Renal pelvis (tissue), 12 donors: ENCODE data around the gene RNF13. TPM values are rescaled to one million over a fixed set of nuclear protein-coding genes. Genes with fewer than 3 reads are reported as not detected.

Source experiments
- DNase-seq: peaks from one replicate; pipeline ENCODE4 v3.0.0-alpha.2; 2013
- long read RNA-seq, 16 experiments: transcript quantifications; one replicate each; lab custom pipeline, GENCODE V29; 2026
- polyA plus RNA-seq, 3 donors: library from polyadenylated mRNA; unstranded; fragments of 120-200 nt; gene quantifications; one replicate each; pipeline ENCODE4 v1.2.1, GENCODE V29; 2013; ENCODE audit not compliant: insufficient read length in 3 of 3

The RNF13 gene
- 10 to 100 TPM; 79.1 to 91.5 (median 80.4) TPM for polyA plus RNA-seq
- long read RNA-seq, donor 1, transcript RNF13-212 (10 exons, 1,027 nt), result minor isoform, 5 of 297 reads
- long read RNA-seq, donor 1, transcript RNF13-203 (10 exons, 2,843 nt), result major isoform, 24 of 297 reads
- long read RNA-seq, donor 1, partial matches to known transcripts, result 267 of 297 reads
- long read RNA-seq, donor 1, other reads (novel, unspliced or antisense), result 0 of 297 reads
- long read RNA-seq, donor 2, transcript RNF13-203 (10 exons, 2,843 nt), result major isoform, 22 of 27 reads
- long read RNA-seq, donor 2, partial matches to known transcripts, result 0 of 27 reads
- long read RNA-seq, donor 2, other reads (novel, unspliced or antisense), result 0 of 27 reads
- long read RNA-seq, donor 3, transcript RNF13-203 (10 exons, 2,843 nt), result major isoform, 18 of 22 reads
- long read RNA-seq, donor 3, partial matches to known transcripts, result 0 of 22 reads
- long read RNA-seq, donor 3, other reads (novel, unspliced or antisense), result 0 of 22 reads
- long read RNA-seq, donor 4, transcript RNF13-203 (10 exons, 2,843 nt), result major isoform, 13 of 14 reads
- long read RNA-seq, donor 4, partial matches to known transcripts, result 0 of 14 reads
- long read RNA-seq, donor 4, other reads (novel, unspliced or antisense), result 0 of 14 reads
- long read RNA-seq, donor 5, transcript RNF13-203 (10 exons, 2,843 nt), result major isoform, 11 of 11 reads
- long read RNA-seq, donor 5, partial matches to known transcripts, result 0 of 11 reads
- long read RNA-seq, donor 5, other reads (novel, unspliced or antisense), result 0 of 11 reads
- long read RNA-seq, donor 6, transcript RNF13-203 (10 exons, 2,843 nt), result major isoform, 41 of 506 reads
- long read RNA-seq, donor 6, partial matches to known transcripts, result 462 of 506 reads
- long read RNA-seq, donor 6, other reads (novel, unspliced or antisense), result 0 of 506 reads
- long read RNA-seq, donor 7, transcript RNF13-203 (10 exons, 2,843 nt), result major isoform, 27 of 34 reads
- long read RNA-seq, donor 7, partial matches to known transcripts, result 0 of 34 reads
- long read RNA-seq, donor 7, other reads (novel, unspliced or antisense), result 0 of 34 reads
- long read RNA-seq, donor 8, transcript RNF13-203 (10 exons, 2,843 nt), result major isoform, 13 of 13 reads
- long read RNA-seq, donor 8, partial matches to known transcripts, result 0 of 13 reads
- long read RNA-seq, donor 8, other reads (novel, unspliced or antisense), result 0 of 13 reads
- long read RNA-seq, donor 9, transcript RNF13-203 (10 exons, 2,843 nt), result major isoform, 30 of 31 reads
- long read RNA-seq, donor 9, partial matches to known transcripts, result 0 of 31 reads
- long read RNA-seq, donor 9, other reads (novel, unspliced or antisense), result 0 of 31 reads
- long read RNA-seq, donor 10, transcript RNF13-203 (10 exons, 2,843 nt), result major isoform, 15 of 25 reads
- long read RNA-seq, donor 10, partial matches to known transcripts, result 8 of 25 reads
- long read RNA-seq, donor 10, other reads (novel, unspliced or antisense), result 0 of 25 reads
- long read RNA-seq, donor 11, transcript RNF13-203 (10 exons, 2,843 nt), result major isoform, 16 of 17 reads
- long read RNA-seq, donor 11, partial matches to known transcripts, result 0 of 17 reads
- long read RNA-seq, donor 11, other reads (novel, unspliced or antisense), result 0 of 17 reads
- long read RNA-seq, donor 12, transcript RNF13-203 (10 exons, 2,843 nt), result major isoform, 32 of 34 reads
- long read RNA-seq, donor 12, partial matches to known transcripts, result 0 of 34 reads
- long read RNA-seq, donor 12, other reads (novel, unspliced or antisense), result 0 of 34 reads
- long read RNA-seq, donor 13, transcript RNF13-203 (10 exons, 2,843 nt), result major isoform, 11 of 12 reads
- long read RNA-seq, donor 13, partial matches to known transcripts, result 0 of 12 reads
- long read RNA-seq, donor 13, other reads (novel, unspliced or antisense), result 0 of 12 reads
- long read RNA-seq, donor 14, result 0 reads
- long read RNA-seq, donor 15, transcript RNF13-203 (10 exons, 2,843 nt), result major isoform, 23 of 28 reads
- long read RNA-seq, donor 15, partial matches to known transcripts, result 0 of 28 reads
- long read RNA-seq, donor 15, other reads (novel, unspliced or antisense), result 0 of 28 reads
- long read RNA-seq, donor 16, transcript RNF13-203 (10 exons, 2,843 nt), result major isoform, 26 of 324 reads
- long read RNA-seq, donor 16, partial matches to known transcripts, result 106 of 324 reads
- long read RNA-seq, donor 16, other reads (novel, unspliced or antisense), result 187 of 324 reads

- peak; percentile 94 for DNase-seq
Measured at GRCh38 chr3:149812606-149813366, at the start of gene RNF13. RNF13 (plus strand) TSS chr3:149813215; CDS start chr3:149846027, 32,812 bp downstream.

- no peak for DNase-seq
Measured at GRCh38 chr3:149763565-149764195, 49.3 kb upstream of the RNF13 start.

- no peak for DNase-seq
Measured at GRCh38 chr3:149764302-149764701, 48.7 kb upstream of the RNF13 start.

- no peak for DNase-seq
Measured at GRCh38 chr3:149765762-149766334, 47.2 kb upstream of the RNF13 start.

GRCh38 chr3:149767720-149768119, 45.3 kb upstream of the RNF13 start:
- DNase-seq, result no peak

GRCh38 chr3:149768704-149769103, 44.3 kb upstream of the RNF13 start:
- DNase-seq, result no peak

GRCh38 chr3:149770246-149770645, 42.8 kb upstream of the RNF13 start:
- DNase-seq, result no peak

GRCh38 chr3:149771652-149772271, 41.3 kb upstream of the RNF13 start:
- peak; percentile 35 for DNase-seq

GRCh38 chr3:149772861-149773260, 40.2 kb upstream of the RNF13 start:
- DNase-seq, result no peak

- no peak for DNase-seq
Measured at GRCh38 chr3:149776170-149776569, 36.8 kb upstream of the RNF13 start.

GRCh38 chr3:149777414-149778214, 35.4 kb upstream of the RNF13 start:
- DNase-seq, result no peak

- DNase-seq, result no peak
Measured at GRCh38 chr3:149781211-149781610, 31.8 kb upstream of the RNF13 start.

GRCh38 chr3:149781741-149782140, 31.3 kb upstream of the RNF13 start:
- DNase-seq, result no peak

- no peak for DNase-seq
Measured at GRCh38 chr3:149783576-149783975, 29.4 kb upstream of the RNF13 start.

GRCh38 chr3:149784064-149784704, 28.8 kb upstream of the RNF13 start:
- DNase-seq, result no peak

- DNase-seq, result no peak
Measured at GRCh38 chr3:149790268-149790667, 22.7 kb upstream of the RNF13 start.
